Stimulated activated CD8-positive, alpha-beta memory T cell treated with anti-CD3 and anti-CD28 coated beads, Interleukin-4, amount 100 ng/mL, for 24 hours (primary cell): Measurements from ENCODE around the gene MALAT1.

ENCODE experiments used
- DNase-seq: peaks from one replicate; pipeline ENCODE4 v3.0.0-alpha.2; 2020; ENCODE audit warnings: low read depth

MALAT1 gene

DNA sequence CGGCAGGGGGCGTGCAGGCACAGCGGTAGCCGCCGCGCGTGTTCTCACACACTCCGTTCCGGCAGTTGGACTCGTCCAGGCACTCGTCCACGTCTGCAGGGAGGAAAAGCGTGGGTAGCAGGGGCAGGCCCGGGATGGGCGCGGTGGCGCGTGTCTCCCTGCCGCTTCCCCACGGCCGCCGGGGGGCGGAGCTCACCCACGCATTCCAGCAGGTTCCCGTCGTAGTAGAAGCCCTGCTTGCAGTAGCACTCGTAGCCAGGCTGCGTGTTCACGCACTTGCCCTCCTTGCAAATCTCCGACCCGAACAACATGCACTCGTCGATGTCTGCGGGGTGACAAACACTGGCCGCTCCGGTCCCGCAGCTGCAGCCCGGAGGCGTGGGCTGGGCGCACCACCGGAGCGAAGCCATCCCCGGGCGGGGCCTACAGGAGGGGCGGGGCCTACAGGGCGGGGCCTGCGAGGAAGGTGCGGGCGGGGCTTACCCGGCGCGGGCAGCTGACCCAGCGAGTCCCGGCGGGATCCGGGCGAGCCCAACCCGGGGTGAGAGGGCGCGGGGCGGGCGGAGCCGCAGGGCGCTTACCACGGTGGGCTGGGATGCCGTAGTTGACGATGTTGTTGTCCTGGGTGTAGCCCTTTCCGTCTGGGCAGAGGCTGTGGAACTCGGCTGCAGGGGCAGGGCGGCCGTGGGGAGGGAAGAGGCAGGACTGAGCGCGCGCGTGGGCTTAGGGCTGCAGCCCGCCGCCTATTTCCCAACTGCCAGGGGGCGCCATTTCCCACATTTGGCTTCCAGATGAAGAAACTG, 41.6 kb downstream of the MALAT1 start:
- peak; percentile 74 for DNase-seq

DNA sequence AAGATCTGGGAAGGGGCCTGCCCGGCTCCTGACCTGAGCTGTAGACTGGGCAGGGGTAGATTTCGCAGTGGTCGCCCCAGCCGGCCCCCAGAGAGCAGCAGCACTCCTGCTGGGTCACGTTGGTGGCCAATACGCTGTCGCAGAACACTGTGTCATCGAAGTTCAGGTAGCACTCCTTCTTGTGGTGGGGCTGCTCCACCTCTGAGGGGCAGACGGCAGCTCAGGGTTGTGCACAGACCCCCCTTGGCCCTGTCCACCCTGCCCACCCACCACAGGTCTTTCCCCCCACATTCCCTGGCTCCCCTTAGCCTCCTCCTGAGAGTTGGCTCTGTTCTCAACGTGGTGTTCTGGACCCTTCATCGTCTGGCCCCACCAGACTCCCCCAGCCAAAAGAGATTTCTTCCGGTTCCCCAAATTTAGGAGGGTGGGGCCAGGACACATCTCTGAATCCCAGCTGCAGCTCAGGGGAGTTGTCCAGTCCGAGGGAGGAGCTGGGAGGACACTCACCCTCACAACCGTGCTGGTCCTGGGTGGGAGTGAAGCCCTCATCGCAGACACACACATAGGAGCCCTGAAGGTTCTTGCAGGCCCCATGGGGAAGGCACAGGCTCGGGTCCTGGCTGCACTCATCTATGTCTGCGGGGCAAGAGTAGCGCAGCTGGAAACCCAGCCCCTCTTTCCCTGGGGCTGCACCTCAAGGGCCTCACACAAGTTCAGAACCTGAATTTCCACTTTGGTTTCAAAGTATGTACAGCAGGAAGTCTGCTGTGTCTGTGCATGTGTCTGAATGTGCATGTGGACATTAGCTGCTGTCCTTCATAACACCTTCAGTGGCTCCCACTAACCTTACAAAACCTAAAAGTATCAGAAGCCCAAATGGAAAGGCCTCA, 42.5 kb downstream of the MALAT1 start:
- DNase-seq, result no peak

DNA sequence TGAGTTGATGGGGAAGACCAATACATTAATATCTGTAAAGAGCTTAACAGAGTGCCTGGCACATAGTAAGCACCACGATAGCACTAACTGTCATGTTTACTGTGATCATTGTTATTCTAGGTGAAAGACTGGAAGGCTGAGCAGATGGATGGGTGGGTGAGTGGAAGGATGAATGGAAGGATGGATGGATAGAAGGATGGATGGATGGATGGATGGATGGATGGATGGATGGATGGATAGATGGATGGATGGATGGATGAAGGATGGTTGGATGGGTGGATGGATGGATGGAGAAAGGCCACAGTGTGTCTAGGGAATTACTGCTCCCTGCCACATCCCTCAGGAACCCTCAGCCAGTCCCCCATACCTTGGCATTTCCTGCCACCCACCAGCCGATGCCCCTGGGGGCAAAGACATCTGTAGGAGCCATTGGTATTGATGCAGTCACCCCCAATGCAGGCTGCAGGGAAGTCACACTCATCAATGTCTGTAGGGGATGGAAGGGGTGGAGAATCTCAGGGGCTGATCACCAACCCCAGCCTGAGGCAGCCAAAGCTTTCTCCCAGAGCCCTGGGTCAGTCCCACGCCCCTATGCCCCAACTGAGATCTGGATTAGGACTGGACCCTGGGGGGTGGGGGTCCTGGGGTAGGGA, 44.0 kb downstream of the MALAT1 start:
- DNase-seq, result no peak

DNA sequence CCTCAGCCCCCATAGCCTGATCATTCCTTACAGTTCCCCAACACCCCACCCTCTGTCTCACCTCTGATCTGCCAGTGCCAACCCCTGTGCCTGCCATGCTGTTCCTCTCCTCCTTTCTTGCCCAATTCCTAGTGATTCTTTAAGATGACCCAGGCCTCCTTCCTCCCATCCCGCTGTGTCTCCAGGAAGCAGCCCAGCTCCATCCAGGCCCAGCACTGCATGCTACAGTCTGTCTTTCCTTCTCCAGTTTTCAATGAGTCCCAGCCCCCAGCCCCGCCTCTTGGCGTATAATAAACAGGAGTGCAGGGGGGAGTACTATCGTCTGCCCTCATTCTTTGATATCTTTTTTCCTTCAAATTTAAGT, 47.0 kb downstream of the MALAT1 start:
- no peak for DNase-seq

DNA sequence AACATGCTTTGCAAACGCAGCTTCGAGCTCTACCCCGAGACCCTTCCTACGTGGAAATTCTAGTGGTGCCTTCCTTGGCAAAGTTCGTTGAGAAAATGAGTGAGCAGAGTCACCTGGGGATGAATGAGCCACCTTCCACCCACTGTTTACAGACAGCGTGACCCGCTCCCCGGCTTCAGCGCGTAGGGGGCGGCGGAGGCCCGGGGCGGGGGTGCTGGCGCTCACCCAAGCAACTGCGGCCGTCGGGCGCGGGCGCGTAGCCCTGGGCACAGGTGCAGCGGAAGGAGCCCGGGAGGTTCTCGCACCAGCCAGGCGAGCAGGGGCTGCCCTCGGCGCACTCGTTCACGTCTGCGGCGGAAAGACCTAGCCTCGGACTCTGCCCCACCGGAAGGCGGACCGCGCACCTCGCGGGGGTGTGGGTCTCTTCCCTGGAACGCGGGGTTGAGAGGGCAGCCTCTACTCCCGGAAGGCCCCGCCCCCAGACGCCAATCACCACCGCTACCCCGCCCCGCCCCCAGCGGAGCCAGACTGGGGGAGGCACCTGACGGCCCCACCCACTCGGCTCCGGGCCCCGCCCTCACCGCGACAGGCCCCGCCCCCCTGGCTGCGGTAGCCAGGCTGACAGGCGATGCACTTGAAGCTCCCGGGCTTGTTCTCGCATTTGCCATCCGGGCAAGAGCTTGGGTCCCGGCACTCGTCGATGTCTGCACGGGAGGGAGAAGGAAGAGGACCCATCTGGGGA, 47.5 kb downstream of the MALAT1 start:
- DNase-seq, result peak; percentile 97

DNA sequence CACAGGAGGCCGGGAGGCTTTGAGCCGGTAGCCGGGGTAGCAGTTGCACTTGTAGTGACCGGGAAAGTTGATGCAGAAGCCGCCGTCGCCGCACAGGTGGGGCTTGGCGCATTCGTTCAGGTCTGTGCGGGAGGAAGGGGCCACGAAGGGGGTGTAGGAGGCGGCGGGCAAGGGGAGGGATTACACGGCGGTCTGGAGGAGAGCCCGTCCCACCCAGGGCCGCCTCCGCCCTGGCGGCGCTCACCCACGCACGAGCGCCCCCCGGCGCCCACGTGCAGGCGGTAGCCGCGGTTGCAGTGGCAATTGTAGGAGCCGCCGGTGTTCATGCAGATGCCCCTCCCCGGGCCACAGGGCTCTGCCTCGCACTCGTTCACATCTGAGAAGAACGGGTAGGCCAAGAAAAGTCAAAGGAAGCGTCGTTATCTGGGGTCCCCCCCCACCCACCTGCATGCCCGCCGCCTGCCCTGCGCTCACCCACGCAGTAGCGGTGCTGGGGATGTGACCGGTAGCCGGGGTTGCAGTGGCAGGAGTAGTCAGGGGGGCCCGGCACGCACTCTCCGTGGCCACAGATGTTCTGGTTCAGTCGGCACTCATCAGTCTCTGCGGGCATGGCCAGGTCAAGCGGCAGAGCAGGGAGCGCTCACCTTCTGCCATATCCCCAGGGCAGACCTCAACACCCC, 48.7 kb downstream of the MALAT1 start:
- DNase-seq, result no peak

DNA sequence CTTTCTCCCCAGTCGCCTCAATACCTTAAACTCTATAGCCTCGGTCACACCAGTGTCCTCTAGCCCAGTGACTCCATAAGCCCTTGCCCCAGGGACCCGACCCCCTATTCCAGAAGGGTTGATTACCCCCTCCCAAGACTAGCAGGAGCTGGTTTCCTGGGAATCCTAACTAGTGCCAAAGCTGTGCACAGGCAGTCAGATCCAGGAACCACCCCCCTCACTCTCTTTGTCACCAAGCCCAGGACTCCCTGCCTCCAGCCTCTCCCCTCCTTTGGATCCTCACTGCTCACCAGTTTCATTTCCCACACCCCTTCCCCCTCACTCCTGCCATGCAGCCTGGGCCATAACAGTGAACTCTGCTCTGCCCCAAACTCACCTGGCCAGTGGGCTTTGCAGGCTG, 49.5 kb downstream of the MALAT1 start:
- DNase-seq, result no peak

DNA sequence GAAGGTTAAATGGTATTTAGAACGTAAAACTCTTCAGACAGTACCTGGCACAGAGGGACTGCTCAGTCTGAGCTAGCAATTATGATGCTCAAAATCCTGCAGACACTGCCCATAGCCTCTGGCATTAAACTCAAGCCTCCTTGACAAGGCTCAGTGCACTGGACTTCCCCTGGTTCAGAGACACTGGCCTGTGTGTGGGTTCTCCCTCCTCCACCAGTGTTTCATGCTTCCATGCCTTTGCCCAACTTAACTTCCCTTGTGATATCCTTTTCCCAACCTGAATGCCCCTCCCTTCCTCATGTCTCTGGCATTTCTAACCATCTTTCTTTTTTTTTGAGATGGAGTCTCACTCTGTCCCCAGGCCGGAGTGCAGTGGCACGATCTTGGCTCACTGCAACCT, 50.3 kb downstream of the MALAT1 start:
- no peak for DNase-seq

DNA sequence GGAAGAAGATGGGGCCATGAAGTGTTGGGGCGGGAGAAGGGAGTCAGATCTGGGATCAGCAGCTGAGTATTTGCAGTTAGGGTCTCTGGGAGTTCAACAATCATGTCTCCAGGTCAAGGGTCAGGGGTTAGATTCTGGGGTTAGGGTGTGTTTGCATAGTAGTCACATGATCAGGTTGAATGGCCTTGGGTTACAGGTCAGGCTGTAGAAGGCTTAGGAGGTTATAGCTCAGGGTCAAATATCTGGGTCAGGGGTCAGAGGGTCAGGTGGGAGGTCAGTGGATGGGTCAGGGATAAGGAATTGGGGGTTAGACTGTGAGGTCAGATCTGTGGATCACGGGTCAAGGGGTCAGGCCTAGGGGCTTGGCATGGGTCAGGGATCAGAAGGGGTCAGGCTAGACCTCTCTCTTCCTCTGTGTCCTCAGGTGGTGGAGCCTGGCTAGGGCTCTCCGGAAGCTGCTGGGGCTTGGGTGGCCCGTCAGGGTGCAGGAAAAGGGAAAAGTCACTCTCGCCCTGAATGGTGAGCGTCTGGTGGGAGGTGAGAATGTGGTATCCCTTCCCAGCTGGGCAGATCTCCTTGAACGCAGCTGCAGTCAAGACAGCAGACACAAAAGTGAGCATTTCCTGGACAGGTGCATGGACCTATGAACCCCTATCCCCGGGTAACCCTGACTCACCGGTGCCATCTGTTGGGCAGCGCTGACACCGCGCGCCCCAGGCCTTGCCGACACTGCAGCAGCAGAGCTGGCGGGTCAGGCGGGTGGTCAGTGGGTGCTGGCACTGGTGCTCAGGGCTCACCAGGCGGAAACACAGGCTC, 52.9 kb downstream of the MALAT1 start:
- no peak for DNase-seq

DNA sequence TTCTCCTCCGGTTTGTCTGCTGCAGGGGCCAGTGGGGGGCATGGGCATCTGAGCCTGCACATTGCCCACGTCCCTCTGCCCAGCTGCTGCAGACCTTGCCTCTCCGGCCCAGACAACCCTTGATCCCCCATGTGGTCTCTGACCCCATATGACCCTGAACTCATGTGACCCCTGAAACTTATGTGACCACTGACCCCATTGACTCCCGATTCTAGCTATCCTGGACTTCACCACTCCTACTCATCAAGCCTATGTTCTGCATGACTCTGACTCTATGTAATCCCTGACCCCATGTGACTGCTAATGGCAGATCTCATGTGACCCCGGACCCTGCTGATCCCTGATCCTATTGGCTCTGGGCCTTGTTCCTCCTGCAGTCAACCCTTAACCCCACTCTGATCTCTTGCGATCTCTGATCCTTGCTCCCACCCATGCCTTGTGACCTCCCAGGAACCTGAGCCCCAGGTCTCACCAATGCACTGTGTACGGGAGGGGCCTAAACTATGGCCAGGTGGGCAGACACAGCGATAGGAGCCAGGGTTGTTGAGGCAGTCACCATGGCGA, 53.6 kb downstream of the MALAT1 start:
- no peak for DNase-seq

DNA sequence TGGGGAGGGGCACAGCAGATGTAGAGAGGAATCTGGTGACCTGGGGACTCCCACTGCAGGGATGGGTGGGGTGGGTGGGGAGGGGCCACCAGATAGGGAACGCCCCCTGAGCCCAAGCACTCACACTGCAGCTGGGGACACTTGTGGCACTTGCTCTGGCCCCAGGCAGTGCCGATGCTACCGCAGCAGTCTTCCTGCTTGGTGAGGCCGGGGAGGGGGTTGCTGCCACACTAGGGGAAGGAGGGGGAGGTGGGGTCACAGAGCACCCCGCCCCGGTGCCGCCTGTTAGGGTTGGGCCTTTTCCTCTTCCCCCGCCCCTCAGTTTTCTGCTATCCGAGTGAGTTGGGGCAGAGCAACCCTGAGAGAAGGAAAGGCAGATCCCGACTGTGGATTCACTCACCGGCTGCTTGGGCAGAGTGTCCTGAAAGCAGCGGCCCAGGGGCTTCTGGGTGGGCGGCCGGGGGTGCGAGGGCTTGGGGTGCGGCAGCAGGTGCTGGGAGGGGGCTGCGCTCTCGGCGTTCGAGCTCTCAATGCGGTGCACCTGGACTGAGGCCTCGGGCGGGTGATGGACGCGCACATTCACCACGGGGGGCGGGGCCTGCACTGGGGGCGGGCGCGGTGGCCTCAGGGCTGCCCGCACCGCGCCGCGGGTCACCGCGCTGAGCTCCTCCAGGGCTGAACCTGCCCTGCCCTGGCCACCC, 54.6 kb downstream of the MALAT1 start:
- DNase-seq, result no peak

DNA sequence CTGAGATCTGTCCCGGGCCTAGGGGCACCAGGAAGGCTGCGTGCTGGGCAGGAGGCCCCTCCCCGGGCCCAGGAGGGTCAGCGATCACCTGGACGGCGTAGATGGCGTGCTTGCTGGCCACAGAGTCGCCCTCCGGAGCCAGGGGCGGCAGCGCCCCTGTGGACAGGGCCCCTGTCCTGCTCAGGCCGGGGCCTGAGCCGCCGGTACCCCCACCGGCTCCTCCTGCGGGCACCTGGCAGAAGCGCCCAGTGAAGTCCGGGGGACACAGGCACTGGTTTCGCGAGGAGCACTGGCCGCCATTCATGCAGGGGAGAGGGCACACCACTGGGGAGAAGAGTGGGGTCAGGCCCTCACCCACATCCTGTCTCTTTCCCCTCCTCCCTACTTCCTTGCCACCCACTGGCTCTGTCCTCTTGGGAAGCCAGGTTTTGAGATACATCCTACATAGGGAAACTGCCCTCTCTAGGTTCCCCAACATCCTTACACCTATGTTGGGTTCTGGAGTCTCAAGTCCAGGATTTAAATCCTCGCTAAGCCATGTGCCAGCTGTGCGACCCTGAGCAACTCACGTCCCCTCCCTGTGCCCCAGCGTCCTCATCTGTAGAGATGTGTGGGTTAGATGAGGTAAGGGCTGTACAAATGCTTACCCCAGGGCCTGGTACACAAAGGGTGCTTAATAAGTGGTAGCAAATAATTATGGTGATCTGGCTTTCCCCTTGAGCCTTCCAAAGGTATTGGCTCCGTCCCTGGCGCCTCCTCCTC, 55.4 kb downstream of the MALAT1 start:
- DNase-seq, result no peak

DNA sequence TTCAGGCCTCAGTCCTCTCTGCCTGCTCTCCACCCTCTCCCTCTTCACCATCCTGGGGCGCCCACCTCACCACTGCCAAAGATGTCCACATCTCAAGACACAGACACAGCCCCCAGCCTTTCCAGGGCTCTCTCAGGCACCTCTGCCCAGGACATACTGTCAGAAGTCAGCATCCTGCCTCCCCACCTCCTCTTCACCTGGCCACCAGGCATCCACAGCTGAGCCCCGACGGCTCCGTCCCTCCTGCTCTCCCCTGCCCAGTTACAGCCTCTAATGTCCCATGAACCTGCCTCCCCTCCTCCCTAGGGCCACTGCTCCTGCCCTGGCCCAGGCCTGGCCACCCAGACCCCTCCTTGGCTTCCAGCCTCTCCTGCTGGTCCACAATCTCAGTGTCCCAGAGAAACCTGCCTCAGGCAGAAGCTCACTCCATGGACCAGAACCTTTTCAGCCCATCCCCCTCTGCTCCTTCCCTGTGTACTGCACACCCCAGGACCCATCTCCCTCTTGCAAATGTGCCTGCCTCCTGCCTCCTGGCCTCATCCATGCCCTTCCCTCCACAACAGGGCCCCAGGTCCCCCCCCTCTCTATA, 56.1 kb downstream of the MALAT1 start:
- DNase-seq, result no peak

DNA sequence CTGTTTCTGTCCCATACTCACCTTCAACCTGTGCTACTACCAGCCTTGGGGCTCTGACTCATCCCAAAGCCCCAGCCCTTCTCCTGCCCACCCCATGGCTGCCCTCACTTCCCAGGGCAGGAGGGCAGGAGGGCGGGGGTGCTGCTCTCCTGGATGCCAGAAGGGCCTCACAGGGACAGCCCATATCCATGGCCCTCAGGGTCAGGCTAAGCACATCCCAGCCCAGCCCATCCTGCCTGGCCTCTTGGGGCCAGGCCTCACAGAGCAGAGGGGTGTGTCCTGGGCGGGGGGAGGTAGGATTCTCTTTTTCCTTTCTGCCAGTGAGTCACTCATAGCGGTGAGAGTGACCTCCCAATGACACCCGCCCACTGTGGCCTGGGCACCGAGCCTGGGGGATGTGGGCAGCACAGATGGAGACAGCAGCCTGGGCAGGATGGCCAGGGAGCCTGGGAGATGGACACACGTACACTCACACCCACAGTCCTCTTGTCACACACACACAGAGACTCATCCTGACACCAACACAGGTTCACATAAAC, 56.9 kb downstream of the MALAT1 start:
- DNase-seq, result no peak
